ENCODE results near the gene HNRNPAB.
A peak's percentile ranks its signal among the peaks of the same experiment; 100 is the strongest.
"Not testable (repeated sequence)": the region's sequence is repeated elsewhere in the genome, so short reads cannot be mapped to it uniquely, and the experiment has no call there.

HNRNPAB gene

GRCh38 chr5:178196986-178197385 is 7.3 kb upstream of the HNRNPAB start:
- DNase-seq (ENCODE audit: low read depth) = no peak

GRCh38 chr5:178198151-178198550 is 6.2 kb upstream of the HNRNPAB start:
- not testable (repeated sequence) for DNase-seq (ENCODE audit: low read depth)

- no peak for DNase-seq (ENCODE audit: low read depth)
Observed at GRCh38 chr5:178198706-178199105, 5.6 kb upstream of the HNRNPAB start.

- DNase-seq (ENCODE audit: low read depth) = no peak
Observed at GRCh38 chr5:178199581-178200434, 4.5 kb upstream of the HNRNPAB start.

- DNase-seq (ENCODE audit: low read depth) = peak; percentile 37
Observed at GRCh38 chr5:178201221-178201926, 3.0 kb upstream of the HNRNPAB start.

- DNase-seq (ENCODE audit: low read depth) = no peak
Observed at GRCh38 chr5:178201927-178202235, 2.5 kb upstream of the HNRNPAB start.

GRCh38 chr5:178202541-178202940 is 1.8 kb upstream of the HNRNPAB start:
- DNase-seq (ENCODE audit: low read depth) = no peak

- no peak for DNase-seq (ENCODE audit: low read depth)
Observed at GRCh38 chr5:178203670-178204181, 607 bp upstream of the HNRNPAB start.

GRCh38 chr5:178204935-178205748 is 809 bp downstream of the HNRNPAB start:
- DNase-seq (ENCODE audit: low read depth) = peak; percentile 76

- no peak for DNase-seq (ENCODE audit: low read depth)
Observed at GRCh38 chr5:178205749-178206047, 1.4 kb downstream of the HNRNPAB start.

- DNase-seq (ENCODE audit: low read depth) = peak; percentile 56
Observed at GRCh38 chr5:178206166-178207101, 2.1 kb downstream of the HNRNPAB start.

- peak; percentile 83 for DNase-seq (ENCODE audit: low read depth)
Observed at GRCh38 chr5:178207183-178207916, 3.0 kb downstream of the HNRNPAB start.

GRCh38 chr5:178207917-178208280 is 3.6 kb downstream of the HNRNPAB start:
- DNase-seq (ENCODE audit: low read depth) = no peak

GRCh38 chr5:178208540-178209227 is 4.4 kb downstream of the HNRNPAB start:
- no peak for DNase-seq (ENCODE audit: low read depth)

GRCh38 chr5:178209334-178210072 is 5.2 kb downstream of the HNRNPAB start:
- DNase-seq (ENCODE audit: low read depth) = no peak

GRCh38 chr5:178210073-178210535 is 5.8 kb downstream of the HNRNPAB start:
- no peak for DNase-seq (ENCODE audit: low read depth)

GRCh38 chr5:178210686-178211085 is 6.4 kb downstream of the HNRNPAB start:
- DNase-seq (ENCODE audit: low read depth) = no peak

GRCh38 chr5:178211095-178212048 is 7.0 kb downstream of the HNRNPAB start:
- no peak for DNase-seq (ENCODE audit: low read depth)

Measured in iris pigment epithelial cell (primary cell).